AG04449 (cell line): ENCODE results near the gene ALG14.

Source experiments
- CTCF ChIA-PET: fragments of 350-600 bp; formaldehyde crosslinking; extraction: SDS; loops from one replicate; lab custom pipeline; 2021; ENCODE audit warnings: antibody characterized with exemption; lab: Yijun Ruan, JAX
- POLR2A ChIA-PET: fragments of 400-600, 350-600 bp; formaldehyde crosslinking; extraction: SDS; loops from one replicate; lab custom pipeline; 2020; ENCODE audit warnings: antibody characterized with exemption, inconsistent platforms; lab: Yijun Ruan, JAX
- DNase-seq: peaks from one replicate; pipeline ENCODE4 v3.0.0-alpha.2; 2010; ENCODE audit warnings: low read depth, low spot score
- H3K4me3 ChIP-seq: 2 replicates; pipeline ENCODE4 v1.5.1; 2011; ENCODE audit warnings: low read depth, mild to moderate bottlenecking, control low read depth, low read length
- CTCF ChIP-seq: IDR thresholded peaks from one replicate; pipeline ENCODE4 v1.5.1; 2011; ENCODE audit warnings: mild to moderate bottlenecking, moderate library complexity, low read length, control low read depth, inconsistent platforms; ENCODE audit not compliant: insufficient read depth; ENCODE audit errors: missing control alignments

ALG14 gene

GRCh38 chr1:94925561-94926125 lies 147.1 kb downstream of the ALG14 start:
- H3K4me3 ChIP-seq: peak overlapping the region; percentile 89
- ChIA-PET CTCF (interaction anchor here (0.6 to 8.7 kb wide), 5 partner anchors 34 to 114 kb away, joined by 3 to 65 read pairs (median 3); no protein-coding TSS in a partner anchor), POLR2A (interaction anchor here (0.6 to 1.3 kb wide), 2 partner anchors 61 to 71 kb away, joined by 3 to 9 read pairs; no protein-coding TSS in a partner anchor)
- peak; percentile 36 for TF ChIP-seq CTCF
- DNase-seq: peak; percentile 54

- TF ChIP-seq CTCF: no peak
- no peak for DNase-seq
- POLR2A ChIA-PET: interaction anchor here (0.6 to 1.6 kb wide), 4 partner anchors 22 to 70 kb away, joined by 3 to 9 read pairs (median 4); no protein-coding TSS in a partner anchor
- peak overlapping the region; percentile 89 for H3K4me3 ChIP-seq
- CTCF ChIA-PET: interaction anchor here (1.0 to 8.7 kb wide), 6 partner anchors 15 to 118 kb away, joined by 3 to 65 read pairs (median 4); no protein-coding TSS in a partner anchor
These were observed 147.7 kb downstream of the ALG14 start for GRCh38 chr1:94925004-94925403.
